HepG2 (cell line): ENCODE data around the gene MPZL3. TPM values are rescaled to one million over a fixed set of nuclear protein-coding genes. Genes with fewer than 3 reads are reported as not detected.
A peak's percentile ranks its signal among the peaks of the same experiment; 100 is the strongest.

Source experiments
- CCDC6 ChIP-seq: sonication (generic); formaldehyde crosslinking; IDR thresholded peaks from 2 replicates; pipeline ENCODE4 v1.8.1; 2022; ENCODE audit warnings: mild to moderate bottlenecking, missing genetic modification reagents, moderate library complexity
- CREM ChIP-seq, 2 experiments: sonication (generic) in 1 of 2; formaldehyde crosslinking in 1 of 2; IDR thresholded peaks; 2 replicates each; pipeline versions ENCODE4 v1.4.0 to v1.6.1; 2016 to 2020; ENCODE audit warnings: antibody characterized with exemption in 1 of 2, mild to moderate bottlenecking in 1 of 2, missing genetic modification reagents in 1 of 2
- IRF2 ChIP-seq: IDR thresholded peaks from 2 replicates; pipeline ENCODE4 v1.6.1; 2018; ENCODE audit warnings: missing genetic modification reagents, missing compliant biosample characterization
- KDM5B ChIP-seq: sonication (generic); formaldehyde crosslinking; IDR thresholded peaks from 2 replicates; pipeline ENCODE4 v1.4.0; 2020; ENCODE audit warnings: missing genetic modification reagents, mild to moderate bottlenecking, borderline replicate concordance
- KMT2B ChIP-seq: IDR thresholded peaks from 2 replicates; pipeline ENCODE4 v1.6.1; 2016; ENCODE audit warnings: missing genetic modification reagents, missing compliant biosample characterization
- MED1 ChIP-seq: sonication (generic); formaldehyde crosslinking; IDR thresholded peaks from 2 replicates; pipeline ENCODE4 v1.4.0; 2020; ENCODE audit warnings: missing genetic modification reagents
- POLR2A ChIP-seq, 2 experiments: IDR thresholded peaks; 2 replicates each; pipeline ENCODE4 v1.6.1; 2011; ENCODE audit warnings: low read depth in 2 of 2, low read length in 2 of 2, mild to moderate bottlenecking in 1 of 2, moderate library complexity in 1 of 2; ENCODE audit not compliant: insufficient read depth in 1 of 2
- RARA ChIP-seq: IDR thresholded peaks from 2 replicates; pipeline ENCODE4 v1.6.1; 2016; ENCODE audit warnings: missing genetic modification reagents, missing compliant biosample characterization
- RCOR2 ChIP-seq: IDR thresholded peaks from 2 replicates; pipeline ENCODE4 v1.6.1; 2016; ENCODE audit warnings: missing biosample characterization, missing genetic modification reagents
- SP5 ChIP-seq: IDR thresholded peaks from 2 replicates; pipeline ENCODE4 v1.6.1; 2016; ENCODE audit warnings: low read depth, borderline replicate concordance
- TAF1 ChIP-seq: sonication (generic); formaldehyde crosslinking; IDR thresholded peaks from 2 replicates; pipeline ENCODE4 v1.4.0; 2020; ENCODE audit warnings: missing genetic modification reagents
- ZFP82 ChIP-seq: sonication (generic); formaldehyde crosslinking; IDR thresholded peaks from 2 replicates; pipeline ENCODE4 v1.5.1; 2020; ENCODE audit warnings: mild to moderate bottlenecking, missing genetic modification reagents, borderline replicate concordance
- ZNF263 ChIP-seq: sonication (generic); formaldehyde crosslinking; IDR thresholded peaks from 2 replicates; pipeline ENCODE4 v1.4.0; 2020; ENCODE audit warnings: missing genetic modification reagents
- ZNF567 ChIP-seq: sonication (generic); formaldehyde crosslinking; IDR thresholded peaks from 2 replicates; pipeline ENCODE4 v1.8.1; 2023; ENCODE audit warnings: mild to moderate bottlenecking, missing genetic modification reagents, borderline replicate concordance
- ZNF614 ChIP-seq: IDR thresholded peaks from 2 replicates; pipeline ENCODE4 v1.6.1; 2018; ENCODE audit warnings: missing biosample characterization, missing genetic modification reagents, inconsistent platforms, borderline replicate concordance
- ZNF768 ChIP-seq: sonication (generic); formaldehyde crosslinking; IDR thresholded peaks from 2 replicates; pipeline ENCODE4 v1.4.0; 2020; ENCODE audit warnings: missing genetic modification reagents
- ZNF792 ChIP-seq: IDR thresholded peaks from 2 replicates; pipeline ENCODE4 v1.6.1; 2016
- ZNF891 ChIP-seq: sonication (generic); formaldehyde crosslinking; IDR thresholded peaks from 2 replicates; pipeline ENCODE4 v1.5.0; 2020; ENCODE audit warnings: mild to moderate bottlenecking, missing genetic modification reagents
- polyA plus RNA-seq, 8 experiments: library from polyadenylated mRNA; depleted of rRNA in 3 of 8; stranded (reverse) in 7 of 8; unstranded in 1 of 8; fragments of >200 nt; fragmentation: Illumina TruSeq in 4 of 8; extraction: Trizol in 4 of 8; gene quantifications; 2 replicates each; pipeline versions ENCODE4 v1.2.1 to v1.2.3, GENCODE V29; 2011 to 2016; ENCODE audit warnings: low read depth in 4 of 8, missing spikeins in 1 of 8, mixed read lengths in 1 of 8; ENCODE audit not compliant: insufficient read depth in 1 of 8
- total RNA-seq, 5 experiments: library from RNA; depleted of rRNA; stranded (reverse); fragments of >200 nt; fragmentation: Illumina TruSeq; extraction: Trizol; gene quantifications; 2 replicates each; pipeline ENCODE4 v1.2.3, GENCODE V29; 2016; ENCODE audit warnings: low read depth in 1 of 5
- TF ChIP-seq, protein P1 (sequence below): sonication (generic); formaldehyde crosslinking; IDR thresholded peaks from 2 replicates; pipeline ENCODE4; 2020; ENCODE audit warnings: missing genetic modification reagents, mild to moderate bottlenecking, borderline replicate concordance
- TF ChIP-seq, protein P2 (sequence below): sonication (generic); formaldehyde crosslinking; IDR thresholded peaks from 2 replicates; pipeline ENCODE4 v1.4.0; 2020; ENCODE audit warnings: missing genetic modification reagents
- TF ChIP-seq, protein P3 (sequence below): sonication (generic); formaldehyde crosslinking; IDR thresholded peaks from 2 replicates; pipeline ENCODE4 v1.4.0; 2020; ENCODE audit warnings: missing genetic modification reagents
- TF ChIP-seq, protein P4 (sequence below): IDR thresholded peaks from 2 replicates; pipeline ENCODE4 v1.6.1; 2016; ENCODE audit warnings: low read depth

The MPZL3 gene
- total and polyA plus RNA-seq, 2 of the 13 experiments (the other 11 are each of a cell fraction or from before 2014, with no cell fraction given): 5.3 to 9.3 TPM

DNA sequence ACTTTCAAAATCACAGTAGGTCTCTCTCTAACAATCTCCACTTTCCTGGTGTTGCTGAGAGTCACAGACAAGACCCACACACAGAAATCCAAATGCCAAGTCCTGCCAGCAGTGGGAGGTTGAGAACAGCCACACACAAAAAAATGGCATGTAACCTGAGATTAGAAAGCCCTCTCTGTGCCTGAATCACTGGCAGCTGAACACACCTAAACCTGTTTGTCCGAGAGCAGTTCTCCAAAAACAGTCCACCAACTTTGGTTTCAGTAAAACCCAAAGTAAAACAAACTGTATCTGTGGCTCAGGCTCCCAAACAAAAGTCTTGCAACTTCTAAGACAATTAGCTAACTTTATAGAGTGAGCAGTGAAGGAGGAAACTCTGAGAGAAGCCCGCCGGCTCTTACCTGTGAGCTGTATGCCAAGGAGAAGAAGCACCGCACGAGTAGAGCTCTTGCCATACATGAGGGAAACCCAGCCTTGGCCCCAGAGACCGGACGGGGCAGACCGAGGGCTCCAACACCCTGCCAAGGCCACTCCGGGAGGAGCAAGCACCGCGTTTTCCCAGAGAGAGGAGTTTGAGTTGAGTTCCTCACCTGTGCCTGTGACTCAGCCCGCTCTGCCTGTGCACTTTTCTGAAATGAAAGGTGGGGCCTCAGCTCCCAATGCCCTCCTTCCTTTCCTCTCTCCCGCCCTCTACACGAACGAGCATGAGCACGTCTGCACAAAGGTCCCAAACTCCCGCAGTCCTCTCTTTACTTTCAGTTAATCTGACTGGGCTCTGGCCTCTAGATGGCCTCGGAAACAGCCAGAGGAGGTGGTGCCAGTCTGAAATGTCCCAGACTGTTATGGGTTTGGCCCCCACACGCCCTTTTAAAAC lies 11.8 kb upstream of the MPZL3 start, which contains the start of gene MPZL2 (continued):
- TF ChIP-seq MED1 (CRISPR knock-in tag): 0 out of 2 replicates have a peak, but pooled peaks have one; percentile 30
- TF ChIP-seq, protein P1, sequence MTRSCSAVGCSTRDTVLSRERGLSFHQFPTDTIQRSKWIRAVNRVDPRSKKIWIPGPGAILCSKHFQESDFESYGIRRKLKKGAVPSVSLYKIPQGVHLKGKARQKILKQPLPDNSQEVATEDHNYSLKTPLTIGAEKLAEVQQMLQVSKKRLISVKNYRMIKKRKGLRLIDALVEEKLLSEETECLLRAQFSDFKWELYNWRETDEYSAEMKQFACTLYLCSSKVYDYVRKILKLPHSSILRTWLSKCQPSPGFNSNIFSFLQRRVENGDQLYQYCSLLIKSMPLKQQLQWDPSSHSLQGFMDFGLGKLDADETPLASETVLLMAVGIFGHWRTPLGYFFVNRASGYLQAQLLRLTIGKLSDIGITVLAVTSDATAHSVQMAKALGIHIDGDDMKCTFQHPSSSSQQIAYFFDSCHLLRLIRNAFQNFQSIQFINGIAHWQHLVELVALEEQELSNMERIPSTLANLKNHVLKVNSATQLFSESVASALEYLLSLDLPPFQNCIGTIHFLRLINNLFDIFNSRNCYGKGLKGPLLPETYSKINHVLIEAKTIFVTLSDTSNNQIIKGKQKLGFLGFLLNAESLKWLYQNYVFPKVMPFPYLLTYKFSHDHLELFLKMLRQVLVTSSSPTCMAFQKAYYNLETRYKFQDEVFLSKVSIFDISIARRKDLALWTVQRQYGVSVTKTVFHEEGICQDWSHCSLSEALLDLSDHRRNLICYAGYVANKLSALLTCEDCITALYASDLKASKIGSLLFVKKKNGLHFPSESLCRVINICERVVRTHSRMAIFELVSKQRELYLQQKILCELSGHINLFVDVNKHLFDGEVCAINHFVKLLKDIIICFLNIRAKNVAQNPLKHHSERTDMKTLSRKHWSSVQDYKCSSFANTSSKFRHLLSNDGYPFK: 0 out of 2 replicates have a peak, but pooled peaks have one; percentile 51
- 0 out of 2 replicates have a peak, but pooled peaks have one; percentile 6 for TF ChIP-seq CREM (IDR thresholded peaks at IDR 0.05)
- no peak for TF ChIP-seq CREM (CRISPR knock-in tag; IDR thresholded peaks at IDR 0.05)
- TF ChIP-seq RARA: peak; percentile 26; the same call in 1 of the 2 replicates
- no peak for TF ChIP-seq ZFP82 (CRISPR knock-in tag)
- TF ChIP-seq KMT2B (CRISPR knock-in tag): 0 out of 2 replicates have a peak, but pooled peaks have one; percentile 27
- peak; percentile 75; the same call in 1 of the 2 replicates for TF ChIP-seq KDM5B (CRISPR knock-in tag)
- TF ChIP-seq SP5 (CRISPR knock-in tag): 0 out of 2 replicates have a peak, but pooled peaks have one; percentile 29
- no peak for TF ChIP-seq RCOR2 (CRISPR knock-in tag)
- 0 out of 2 replicates have a peak, but pooled peaks have one; percentile 31 for TF ChIP-seq ZNF567 (CRISPR knock-in tag)
- TF ChIP-seq, protein P2, sequence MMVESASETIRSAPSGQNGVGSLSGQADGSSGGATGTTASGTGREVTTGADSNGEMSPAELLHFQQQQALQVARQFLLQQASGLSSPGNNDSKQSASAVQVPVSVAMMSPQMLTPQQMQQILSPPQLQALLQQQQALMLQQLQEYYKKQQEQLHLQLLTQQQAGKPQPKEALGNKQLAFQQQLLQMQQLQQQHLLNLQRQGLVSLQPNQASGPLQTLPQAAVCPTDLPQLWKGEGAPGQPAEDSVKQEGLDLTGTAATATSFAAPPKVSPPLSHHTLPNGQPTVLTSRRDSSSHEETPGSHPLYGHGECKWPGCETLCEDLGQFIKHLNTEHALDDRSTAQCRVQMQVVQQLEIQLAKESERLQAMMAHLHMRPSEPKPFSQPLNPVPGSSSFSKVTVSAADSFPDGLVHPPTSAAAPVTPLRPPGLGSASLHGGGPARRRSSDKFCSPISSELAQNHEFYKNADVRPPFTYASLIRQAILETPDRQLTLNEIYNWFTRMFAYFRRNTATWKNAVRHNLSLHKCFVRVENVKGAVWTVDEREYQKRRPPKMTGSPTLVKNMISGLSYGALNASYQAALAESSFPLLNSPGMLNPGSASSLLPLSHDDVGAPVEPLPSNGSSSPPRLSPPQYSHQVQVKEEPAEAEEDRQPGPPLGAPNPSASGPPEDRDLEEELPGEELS (CRISPR knock-in tag): peak; percentile 48; the same call in 1 of the 2 replicates
- TF ChIP-seq, protein P3, sequence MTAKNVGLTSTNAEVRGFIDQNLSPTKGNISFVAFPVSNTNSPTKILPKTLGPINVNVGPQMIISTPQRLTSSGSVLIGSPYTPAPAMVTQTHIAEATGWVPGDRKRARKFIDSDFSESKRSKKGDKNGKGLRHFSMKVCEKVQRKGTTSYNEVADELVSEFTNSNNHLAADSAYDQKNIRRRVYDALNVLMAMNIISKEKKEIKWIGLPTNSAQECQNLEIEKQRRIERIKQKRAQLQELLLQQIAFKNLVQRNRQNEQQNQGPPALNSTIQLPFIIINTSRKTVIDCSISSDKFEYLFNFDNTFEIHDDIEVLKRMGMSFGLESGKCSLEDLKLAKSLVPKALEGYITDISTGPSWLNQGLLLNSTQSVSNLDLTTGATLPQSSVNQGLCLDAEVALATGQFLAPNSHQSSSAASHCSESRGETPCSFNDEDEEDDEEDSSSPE (CRISPR knock-in tag): peak; percentile 79
- TF ChIP-seq ZNF792 (CRISPR knock-in tag): peak; percentile 14; the same call in 1 of the 2 replicates
- no peak for TF ChIP-seq IRF2 (CRISPR knock-in tag)
- no peak; the same call in 1 of the 2 replicates for TF ChIP-seq ZNF614 (CRISPR knock-in tag)
- 0 out of 2 replicates have a peak, but pooled peaks have one; percentile 44 for TF ChIP-seq ZNF891 (CRISPR knock-in tag)
- TF ChIP-seq POLR2A (IDR thresholded peaks at IDR 0.05; ENCODE audit: insufficient read depth in 1 of 2, low read depth in 2 of 2, low read length in 2 of 2): peak; percentile 39 to 73; a peak in 3 of 4 replicates
- peak; percentile 39; the same call in 1 of the 2 replicates for TF ChIP-seq ZNF768 (CRISPR knock-in tag)
- TF ChIP-seq TAF1 (CRISPR knock-in tag): peak; percentile 60; the same call in 1 of the 2 replicates
- TF ChIP-seq, protein P4, sequence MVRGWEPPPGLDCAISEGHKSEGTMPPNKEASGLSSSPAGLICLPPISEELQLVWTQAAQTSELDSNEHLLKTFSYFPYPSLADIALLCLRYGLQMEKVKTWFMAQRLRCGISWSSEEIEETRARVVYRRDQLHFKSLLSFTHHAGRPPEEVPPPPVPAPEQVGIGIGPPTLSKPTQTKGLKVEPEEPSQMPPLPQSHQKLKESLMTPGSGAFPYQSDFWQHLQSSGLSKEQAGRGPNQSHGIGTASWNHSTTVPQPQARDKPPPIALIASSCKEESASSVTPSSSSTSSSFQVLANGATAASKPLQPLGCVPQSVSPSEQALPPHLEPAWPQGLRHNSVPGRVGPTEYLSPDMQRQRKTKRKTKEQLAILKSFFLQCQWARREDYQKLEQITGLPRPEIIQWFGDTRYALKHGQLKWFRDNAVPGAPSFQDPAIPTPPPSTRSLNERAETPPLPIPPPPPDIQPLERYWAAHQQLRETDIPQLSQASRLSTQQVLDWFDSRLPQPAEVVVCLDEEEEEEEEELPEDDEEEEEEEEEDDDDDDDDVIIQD (CRISPR knock-in tag): 0 out of 2 replicates have a peak, but pooled peaks have one; percentile 22
- no peak for TF ChIP-seq CCDC6 (CRISPR knock-in tag)
- peak; percentile 48; the same call in 1 of the 2 replicates for TF ChIP-seq ZNF263 (CRISPR knock-in tag)
